GM19023 (cell line): Measurements from ENCODE around the gene SMURF2.
"Not testable (repeated sequence)": the region's sequence is repeated elsewhere in the genome, so short reads cannot be mapped to it uniquely, and the experiment has no call there.

Experiments used
- ATAC-seq: cut with Tn5 transposase; IDR thresholded peaks from one replicate; pipeline ENCODE4 v1.9.1; 2021; ENCODE audit warnings: mild to moderate bottlenecking, moderate library complexity; ENCODE audit not compliant: unreplicated experiment

Gene SMURF2

DNA sequence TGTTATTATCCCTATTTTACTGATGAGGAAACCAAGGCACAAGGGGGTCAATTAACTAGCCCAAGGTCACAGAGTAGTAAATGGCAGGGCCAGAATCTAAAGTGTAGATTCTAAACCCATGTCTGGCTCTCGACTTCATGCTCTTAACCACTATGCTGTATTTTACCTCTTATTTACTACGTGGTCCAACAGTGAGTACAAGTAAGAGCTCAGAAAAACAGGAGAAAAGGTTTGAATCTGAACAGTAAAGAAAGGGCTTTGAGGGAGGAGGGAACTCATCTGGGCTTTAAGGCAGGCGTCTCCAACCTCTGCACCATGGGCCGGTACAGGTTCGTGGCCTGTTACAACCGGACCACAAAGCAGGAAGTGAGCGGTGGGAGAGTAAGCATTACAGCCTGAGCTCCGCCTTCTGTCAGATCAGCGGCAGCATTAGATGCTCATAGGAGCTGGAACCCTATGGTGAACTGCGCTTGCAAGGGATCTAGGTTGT is 62.9 kb downstream of the SMURF2 start:
- peak; percentile 66 for ATAC-seq

DNA sequence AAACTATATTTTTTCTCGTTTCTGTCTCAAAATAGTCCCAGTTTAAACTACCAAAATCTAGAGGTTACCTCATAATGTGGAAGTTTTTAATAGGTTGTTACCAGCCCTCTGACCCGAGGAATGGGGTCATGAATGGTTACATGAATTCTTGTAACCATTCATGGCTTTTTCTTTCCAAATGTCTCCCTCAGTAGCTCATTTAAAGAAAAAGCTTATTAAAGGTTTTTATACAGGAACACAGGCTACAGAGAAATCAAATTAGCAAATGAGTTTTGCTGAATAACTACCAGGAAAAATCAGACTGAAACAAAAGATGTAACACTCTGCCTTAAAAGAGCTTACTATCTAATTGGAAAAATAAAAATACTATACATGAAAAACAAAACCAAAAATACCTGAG is 63.4 kb downstream of the SMURF2 start:
- no peak for ATAC-seq

DNA sequence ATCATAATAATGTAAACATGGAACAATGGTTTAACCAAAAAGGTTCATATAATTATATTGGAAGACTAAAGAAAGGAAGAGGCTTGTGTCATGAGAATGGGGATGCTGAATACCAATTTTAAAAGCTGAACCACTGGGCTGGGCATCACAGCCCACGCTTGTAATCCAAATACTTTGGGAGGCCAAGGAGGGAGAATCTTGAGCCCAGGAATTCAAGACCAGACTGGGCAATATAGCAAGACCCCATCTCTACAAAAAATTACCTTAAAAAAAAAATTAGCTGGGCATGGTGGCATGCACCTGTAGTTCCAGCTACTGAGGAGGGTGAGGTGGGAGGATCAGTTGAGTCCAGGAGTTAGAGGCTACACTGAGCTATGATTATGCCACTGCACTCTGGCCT is 65.1 kb downstream of the SMURF2 start:
- no peak for ATAC-seq

DNA sequence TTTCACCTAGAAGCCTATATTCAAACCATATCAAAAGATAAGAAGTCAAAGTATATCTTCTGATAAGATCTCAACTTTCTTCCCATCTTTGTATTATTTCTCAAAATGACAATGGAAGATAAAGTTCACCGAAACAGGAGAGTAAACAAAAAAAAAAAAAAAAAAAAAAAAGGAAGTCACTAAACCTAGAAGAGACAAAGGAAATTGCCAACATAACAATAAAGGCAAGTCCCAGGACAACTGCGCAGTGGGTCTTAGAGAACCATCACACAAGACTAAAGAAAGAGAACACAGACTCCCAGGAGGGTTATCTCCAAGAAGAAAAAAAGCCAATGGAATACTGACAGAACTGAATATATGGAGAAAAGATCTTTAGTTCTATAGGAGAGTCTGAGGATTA is 65.7 kb downstream of the SMURF2 start:
- ATAC-seq: no peak

DNA sequence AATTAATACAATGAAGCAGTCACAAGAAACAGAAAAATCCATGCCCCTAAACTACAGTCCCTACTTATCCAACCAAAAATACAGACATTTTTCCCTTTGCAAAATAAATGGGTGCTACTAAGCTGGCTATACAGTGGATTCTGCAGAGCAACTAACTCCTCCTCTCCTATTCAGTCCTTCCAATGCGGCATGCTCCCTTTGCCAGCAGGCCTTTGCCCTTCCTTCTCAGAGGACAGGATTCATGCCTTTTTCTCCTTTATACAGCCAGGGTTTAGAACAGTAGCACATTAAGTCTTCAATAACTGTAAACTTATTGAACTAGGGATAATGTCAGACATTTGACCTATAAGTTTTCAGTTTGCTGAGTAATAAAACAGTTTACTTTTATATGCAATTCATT is 70.2 kb downstream of the SMURF2 start:
- ATAC-seq: no peak

DNA sequence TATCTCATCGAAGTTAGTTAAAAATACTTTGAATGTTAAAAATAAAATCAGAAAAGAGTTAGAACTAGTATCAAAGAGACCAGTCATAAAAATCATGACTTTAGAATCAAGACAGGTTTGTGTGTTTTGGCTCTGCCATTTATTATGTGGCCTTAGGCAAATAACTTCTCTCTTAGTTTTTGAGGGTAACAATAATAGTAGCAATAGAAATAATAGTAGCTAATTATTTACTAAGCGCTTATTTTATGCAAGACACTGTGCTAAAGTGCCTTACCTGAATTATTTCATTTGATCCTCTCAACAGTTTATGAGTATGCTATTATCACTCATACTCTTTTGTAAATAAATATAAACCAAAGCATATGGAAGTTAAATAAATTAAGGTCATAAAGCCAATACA is 77.0 kb downstream of the SMURF2 start:
- ATAC-seq: no peak

- ATAC-seq: no peak
These were observed 79.1 kb downstream of the SMURF2 start for GRCh38 chr17:64583038-64583437.

- ATAC-seq: no peak
These were observed 81.5 kb downstream of the SMURF2 start for GRCh38 chr17:64580384-64581315.

DNA sequence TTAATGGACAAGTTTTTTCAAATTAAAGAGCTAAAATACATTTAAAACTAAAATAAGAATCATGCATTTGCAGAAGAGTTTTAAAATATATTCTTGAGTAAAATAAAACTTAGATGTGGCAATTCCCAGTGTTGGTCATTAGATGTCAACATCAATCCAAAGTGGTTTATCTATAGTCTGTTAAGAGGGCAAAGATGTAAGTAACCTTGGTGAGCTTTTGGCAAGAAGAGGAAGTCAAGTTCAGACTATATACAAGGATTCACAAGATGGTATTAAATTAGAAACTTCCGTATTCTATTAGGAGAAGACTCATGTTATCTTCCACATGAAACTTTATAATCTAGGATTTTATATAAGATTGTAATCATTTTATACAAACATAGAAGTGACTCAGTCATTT is 82.2 kb downstream of the SMURF2 start:
- no peak for ATAC-seq

DNA sequence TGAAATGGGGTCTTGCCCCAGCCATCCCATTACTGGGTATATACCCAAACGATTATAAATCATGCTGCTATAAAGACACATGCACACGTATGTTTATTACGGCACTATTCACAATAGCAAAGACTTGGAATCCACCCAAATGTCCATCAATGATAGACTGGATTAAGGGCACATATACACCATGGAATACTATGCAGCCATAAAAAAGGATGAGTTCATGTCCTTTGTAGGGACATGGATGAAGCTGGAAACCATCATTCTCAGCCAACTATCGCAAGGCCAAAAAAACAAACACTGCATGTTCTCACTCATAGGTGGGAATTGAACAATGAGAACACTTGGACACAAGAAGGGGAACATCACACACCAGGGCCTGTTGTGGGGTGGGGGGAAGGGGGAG is 85.1 kb downstream of the SMURF2 start:
- not testable (repeated sequence) for ATAC-seq

GRCh38 chr17:64575431-64575830 is 86.7 kb downstream of the SMURF2 start:
- no peak for ATAC-seq

GRCh38 chr17:64574646-64575045 is 87.5 kb downstream of the SMURF2 start:
- no peak for ATAC-seq

GRCh38 chr17:64573214-64573613 is 88.9 kb downstream of the SMURF2 start:
- no peak for ATAC-seq

DNA sequence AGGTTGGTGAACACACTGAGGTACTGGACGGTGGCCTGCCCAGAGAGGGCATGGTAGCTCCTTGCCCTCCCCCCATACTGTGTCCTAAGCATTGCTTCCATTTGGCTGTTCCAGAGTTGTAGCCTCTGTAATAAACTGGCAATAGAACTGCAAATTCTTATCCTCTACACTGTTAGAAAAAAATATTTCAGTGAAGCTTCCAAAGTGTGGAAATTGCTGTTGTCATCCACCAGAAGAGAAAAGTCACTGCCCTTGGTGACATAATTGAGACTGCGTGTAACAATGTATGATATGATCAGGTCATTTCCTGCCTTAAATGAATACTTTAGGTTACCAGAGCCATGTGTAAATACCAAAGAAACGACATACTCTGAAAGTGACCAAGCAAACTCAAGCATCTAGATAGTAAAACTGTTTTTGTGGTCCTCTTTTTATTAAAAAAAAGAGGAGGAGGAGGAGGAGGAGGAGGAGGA is 89.4 kb downstream of the SMURF2 start:
- ATAC-seq: no peak

- ATAC-seq: no peak
These were observed 90.4 kb downstream of the SMURF2 start for GRCh38 chr17:64571746-64572145.

DNA sequence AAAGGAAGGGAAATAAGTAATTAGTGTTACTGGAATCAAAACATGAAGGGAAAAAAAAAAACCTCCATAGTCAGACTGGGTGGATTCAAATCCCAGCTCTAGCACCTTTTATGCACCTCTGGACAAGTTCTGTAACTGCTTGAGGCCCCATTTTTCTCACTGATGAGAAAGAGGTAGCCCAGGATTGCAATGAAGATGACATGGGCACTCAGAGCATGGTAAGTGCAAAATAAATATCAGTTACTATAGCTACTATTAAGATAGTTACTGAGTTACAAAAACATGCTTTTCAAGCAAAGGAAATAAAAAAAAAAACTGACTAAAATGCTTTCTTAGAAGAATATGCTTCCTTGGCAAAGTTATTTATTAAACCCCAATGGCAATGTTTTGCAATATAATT is 96.5 kb downstream of the SMURF2 start:
- ATAC-seq: no peak

DNA sequence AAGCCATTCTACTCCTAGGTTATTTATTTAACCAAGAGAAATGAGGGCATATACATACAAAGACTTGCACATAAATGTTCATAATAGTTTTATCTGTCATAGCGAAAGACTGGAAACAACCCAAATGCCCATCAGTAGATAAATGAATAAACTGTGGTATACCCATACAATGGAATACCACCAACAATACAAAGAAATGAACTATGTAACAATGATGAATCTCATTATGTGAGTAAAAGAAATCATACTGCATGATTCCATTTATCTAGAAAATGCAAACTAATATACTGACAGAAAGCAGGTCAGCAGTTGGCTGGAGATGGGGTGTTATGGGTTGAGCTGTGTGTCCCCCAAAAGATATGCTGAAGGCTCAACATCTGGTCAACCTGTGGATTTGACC is 98.0 kb downstream of the SMURF2 start:
- no peak for ATAC-seq

DNA sequence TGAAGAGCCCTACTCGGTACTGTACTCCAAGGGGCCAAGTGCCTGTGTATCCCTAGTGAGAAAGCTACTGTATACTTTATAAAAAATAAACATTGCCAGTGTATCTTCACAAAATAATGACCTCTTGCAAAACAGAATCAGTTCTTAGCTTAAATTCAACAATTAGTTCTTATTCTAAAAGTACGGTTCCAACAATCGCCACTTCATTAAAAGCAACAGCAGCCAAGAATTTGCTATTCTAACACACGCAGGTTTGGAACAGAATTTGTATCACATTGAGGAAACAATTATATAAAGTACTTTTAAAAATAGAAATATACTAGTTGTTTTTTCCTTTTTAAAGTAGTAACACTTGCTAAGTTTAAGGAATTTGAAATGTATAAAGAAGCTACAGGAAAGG is 106.8 kb downstream of the SMURF2 start:
- no peak for ATAC-seq

GRCh38 chr17:64554028-64554637 is 108.0 kb downstream of the SMURF2 start:
- no peak for ATAC-seq

GRCh38 chr17:64551461-64551860 is 110.6 kb downstream of the SMURF2 start:
- no peak for ATAC-seq

DNA sequence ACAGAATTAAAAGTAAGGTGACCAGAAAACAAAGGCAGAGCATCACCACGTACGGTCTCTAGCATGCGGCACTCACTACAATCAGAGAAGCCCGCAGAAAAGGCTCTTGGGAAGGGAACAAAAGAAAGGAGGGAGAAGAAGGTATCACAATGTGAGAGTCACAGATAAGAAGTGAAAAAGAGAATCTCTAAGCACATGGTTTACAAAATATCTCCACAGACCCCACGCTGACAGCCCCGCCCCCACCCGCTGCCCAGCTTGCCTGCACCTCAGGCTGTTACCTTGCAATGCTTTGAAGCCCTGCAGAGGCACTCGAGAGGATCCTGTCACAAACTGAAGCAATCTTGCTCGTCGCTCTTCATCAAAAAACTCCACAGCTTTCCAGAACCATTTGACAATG is 114.8 kb downstream of the SMURF2 start:
- no peak for ATAC-seq

GRCh38 chr17:64546716-64547115 is 115.4 kb downstream of the SMURF2 start:
- ATAC-seq: no peak
